Measurements from ENCODE around the gene GARS1. TPM values are rescaled to one million over a fixed set of nuclear protein-coding genes. Genes with fewer than 3 reads are reported as not detected.

GARS1 gene
- total RNA-seq, 1 donor from 2014 or later: 517 TPM

DNA sequence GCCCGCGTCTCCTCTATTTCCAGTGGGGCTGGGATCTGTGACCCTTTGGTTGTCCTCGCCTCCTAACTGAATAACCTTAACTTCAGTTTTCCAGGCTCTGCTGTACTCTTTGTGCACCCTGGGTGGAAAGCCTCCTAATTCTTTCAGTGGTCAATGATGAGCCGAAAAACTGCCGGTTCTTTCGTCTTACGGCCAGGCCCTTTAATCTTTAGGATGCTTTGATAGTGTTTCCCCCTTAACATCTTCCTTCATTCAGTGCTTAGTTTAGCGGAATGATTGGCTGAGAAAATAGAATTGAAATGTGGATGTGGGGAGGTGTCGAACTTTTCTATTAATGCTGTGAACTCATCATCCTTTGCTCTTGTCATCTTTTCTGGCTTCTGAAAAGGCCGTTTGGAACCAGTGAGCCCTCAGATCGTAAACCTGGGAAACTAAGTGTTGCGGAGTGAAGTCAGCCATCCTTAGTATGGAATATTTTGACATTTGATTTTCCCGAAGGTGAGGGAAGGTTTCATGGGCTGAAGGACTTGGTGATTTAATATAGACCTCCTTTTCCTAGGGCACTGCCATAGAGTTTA lies 847 bp downstream of the GARS1 start:
- H3K9me3 Mint-ChIP-seq (ENCODE audit: unreplicated experiment): no peaks in the 10 kb centered on the region
- peaks cover 27% of the 10 kb centered on the region for H4K20me1 ChIP-seq (ENCODE audit: insufficient read depth, low read length)
- H3K27me3 Mint-ChIP-seq (ENCODE audit: low read depth, unreplicated experiment): no peaks in the 10 kb centered on the region
- peaks cover 14% of the 10 kb centered on the region for H3K4me1 ChIP-seq (ENCODE audit: insufficient read depth, low read length)
- H3K27me3 ChIP-seq (ENCODE audit: insufficient read depth, low read length): no peaks in the 10 kb centered on the region
- H3K79me2 ChIP-seq (ENCODE audit: insufficient read depth, low read length): peaks cover 94% of the 10 kb centered on the region
- DNase-seq (ENCODE audit: low read depth) (no peak), FAIRE-seq (no peak)
- peak overlapping the region; percentile 97 for H3K4me3 Mint-ChIP-seq (ENCODE audit: unreplicated experiment)
- H3K9me3 ChIP-seq (ENCODE audit: insufficient read depth, low read depth, low read length): no peaks in the 10 kb centered on the region
- peaks cover 8% of the 10 kb centered on the region for H3K4me1 Mint-ChIP-seq (ENCODE audit: low read depth, unreplicated experiment)
- peak overlapping the region; percentile 96 for H3K9ac ChIP-seq (ENCODE audit: low read length)
- H3K27ac ChIP-seq (ENCODE audit: low read depth, low read length): peak overlapping the region; percentile 94
- H3K36me3 ChIP-seq (ENCODE audit: insufficient read depth, low read length): peaks cover 15% of the 10 kb centered on the region
- H3K4me2 ChIP-seq (ENCODE audit: low read length): peak overlapping the region; percentile 96
- no peak for TF ChIP-seq EZH2 (IDR thresholded peaks at IDR 0.05; ENCODE audit: insufficient read depth, low read length)
- peak overlapping the region; percentile 98 for H3K27ac Mint-ChIP-seq (ENCODE audit: unreplicated experiment)
- H3K36me3 Mint-ChIP-seq (ENCODE audit: low read depth, unreplicated experiment): peaks cover 22% of the 10 kb centered on the region
- peak overlapping the region; percentile 19 for H2AFZ ChIP-seq (ENCODE audit: low read depth, low read length)
- peak overlapping the region; percentile 82 for H3K4me3 ChIP-seq (ENCODE audit: insufficient read depth, low read depth, low read length)

DNA sequence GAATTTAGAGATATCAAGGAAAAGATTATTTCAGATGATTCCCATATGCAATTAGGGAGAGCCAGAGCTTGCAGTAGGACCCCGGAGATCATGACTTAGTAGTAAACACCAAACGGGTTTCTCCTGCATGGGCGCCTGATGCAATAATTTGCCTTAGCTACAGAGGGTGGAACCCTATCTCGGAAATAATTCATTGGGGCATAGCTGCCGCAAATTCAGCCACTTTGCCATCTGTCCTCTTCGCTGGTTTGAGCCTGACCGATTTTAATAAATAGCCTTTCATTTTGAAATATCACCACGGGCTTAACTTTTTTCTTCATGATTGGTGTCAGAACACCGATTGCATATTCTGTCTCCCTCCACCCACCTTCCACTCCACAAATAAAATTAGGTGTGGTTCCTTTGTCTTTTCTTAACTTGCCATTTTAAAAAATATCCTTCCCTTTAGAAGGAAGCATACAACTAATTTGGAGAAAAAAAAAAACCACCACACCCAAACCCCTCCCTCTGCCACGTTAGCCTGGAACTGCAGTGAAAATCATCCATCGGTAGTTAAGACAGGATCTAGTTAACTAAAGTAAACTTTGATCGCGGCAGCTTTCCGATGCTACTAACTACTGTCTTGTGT lies 1.4 kb downstream of the GARS1 start:
- peaks cover 28% of the 10 kb centered on the region for H4K20me1 ChIP-seq (ENCODE audit: insufficient read depth, low read length)
- peak overlapping the region; percentile 94 for H3K27ac ChIP-seq (ENCODE audit: low read depth, low read length)
- Mint-ChIP-seq H3K9me3 (ENCODE audit: unreplicated experiment) (no peaks in the 10 kb centered on the region), H3K27me3 (ENCODE audit: low read depth, unreplicated experiment) (no peaks in the 10 kb centered on the region), H3K4me3 (ENCODE audit: unreplicated experiment) (peak overlapping the region; percentile 97), H3K4me1 (ENCODE audit: low read depth, unreplicated experiment) (peaks cover 8% of the 10 kb centered on the region), H3K27ac (ENCODE audit: unreplicated experiment) (peak overlapping the region; percentile 98), H3K36me3 (ENCODE audit: low read depth, unreplicated experiment) (peaks cover 26% of the 10 kb centered on the region)
- H3K4me1 ChIP-seq (ENCODE audit: insufficient read depth, low read length): peaks cover 14% of the 10 kb centered on the region
- H3K4me2 ChIP-seq (ENCODE audit: low read length): peak overlapping the region; percentile 96
- no peak overlapping the region for H2AFZ ChIP-seq (ENCODE audit: low read depth, low read length)
- no peaks in the 10 kb centered on the region for H3K27me3 ChIP-seq (ENCODE audit: insufficient read depth, low read length)
- no peak for DNase-seq (ENCODE audit: low read depth)
- H3K79me2 ChIP-seq (ENCODE audit: insufficient read depth, low read length): peaks cover 96% of the 10 kb centered on the region
- H3K36me3 ChIP-seq (ENCODE audit: insufficient read depth, low read length): peaks cover 21% of the 10 kb centered on the region
- TF ChIP-seq EZH2 (IDR thresholded peaks at IDR 0.05; ENCODE audit: insufficient read depth, low read length): no peak
- TF ChIP-seq, protein P1, sequence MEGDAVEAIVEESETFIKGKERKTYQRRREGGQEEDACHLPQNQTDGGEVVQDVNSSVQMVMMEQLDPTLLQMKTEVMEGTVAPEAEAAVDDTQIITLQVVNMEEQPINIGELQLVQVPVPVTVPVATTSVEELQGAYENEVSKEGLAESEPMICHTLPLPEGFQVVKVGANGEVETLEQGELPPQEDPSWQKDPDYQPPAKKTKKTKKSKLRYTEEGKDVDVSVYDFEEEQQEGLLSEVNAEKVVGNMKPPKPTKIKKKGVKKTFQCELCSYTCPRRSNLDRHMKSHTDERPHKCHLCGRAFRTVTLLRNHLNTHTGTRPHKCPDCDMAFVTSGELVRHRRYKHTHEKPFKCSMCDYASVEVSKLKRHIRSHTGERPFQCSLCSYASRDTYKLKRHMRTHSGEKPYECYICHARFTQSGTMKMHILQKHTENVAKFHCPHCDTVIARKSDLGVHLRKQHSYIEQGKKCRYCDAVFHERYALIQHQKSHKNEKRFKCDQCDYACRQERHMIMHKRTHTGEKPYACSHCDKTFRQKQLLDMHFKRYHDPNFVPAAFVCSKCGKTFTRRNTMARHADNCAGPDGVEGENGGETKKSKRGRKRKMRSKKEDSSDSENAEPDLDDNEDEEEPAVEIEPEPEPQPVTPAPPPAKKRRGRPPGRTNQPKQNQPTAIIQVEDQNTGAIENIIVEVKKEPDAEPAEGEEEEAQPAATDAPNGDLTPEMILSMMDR (IDR thresholded peaks at IDR 0.05; ENCODE audit: insufficient read depth, low read depth, low read length): no peak
- no peaks in the 10 kb centered on the region for H3K9me3 ChIP-seq (ENCODE audit: insufficient read depth, low read depth, low read length)
- peak overlapping the region; percentile 82 for H3K4me3 ChIP-seq (ENCODE audit: insufficient read depth, low read depth, low read length)
- H3K9ac ChIP-seq (ENCODE audit: low read length): peak overlapping the region; percentile 96
- FAIRE-seq: no peak

DNA sequence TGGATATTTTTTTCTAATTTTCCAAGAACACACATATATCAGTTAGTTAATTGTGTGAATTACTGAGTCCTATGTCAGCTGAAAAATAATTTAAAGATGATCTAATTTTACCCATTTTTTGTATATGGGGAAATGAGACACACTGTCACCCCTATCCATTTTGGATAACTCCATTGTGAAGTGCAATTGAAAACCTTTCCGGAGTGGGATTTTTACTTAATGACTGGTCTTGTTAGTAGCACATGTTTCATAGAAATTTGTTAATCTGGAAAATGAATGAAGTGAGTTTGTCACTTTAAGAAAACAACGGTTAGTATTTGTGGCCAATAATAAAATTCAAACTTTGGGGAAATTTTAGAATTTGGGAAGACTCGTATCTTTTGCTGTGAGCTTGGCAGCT lies 2.0 kb downstream of the GARS1 start:
- H3K4me1 Mint-ChIP-seq (ENCODE audit: low read depth, unreplicated experiment): peaks cover 8% of the 10 kb centered on the region
- H3K36me3 ChIP-seq (ENCODE audit: insufficient read depth, low read length): peaks cover 26% of the 10 kb centered on the region

More for the DNA sequence above, 2.0 kb downstream of the GARS1 start:
- H3K4me1 ChIP-seq (ENCODE audit: insufficient read depth, low read length): peaks cover 14% of the 10 kb centered on the region
- no peak for TF ChIP-seq EZH2 (IDR thresholded peaks at IDR 0.05; ENCODE audit: insufficient read depth, low read length)
- TF ChIP-seq, protein P1 (IDR thresholded peaks at IDR 0.05; ENCODE audit: insufficient read depth, low read depth, low read length): no peak
- Mint-ChIP-seq H3K9me3 (ENCODE audit: unreplicated experiment) (no peaks in the 10 kb centered on the region), H3K27me3 (ENCODE audit: low read depth, unreplicated experiment) (no peaks in the 10 kb centered on the region), H3K36me3 (ENCODE audit: low read depth, unreplicated experiment) (peaks cover 31% of the 10 kb centered on the region), H3K4me3 (ENCODE audit: unreplicated experiment) (peak overlapping the region; percentile 97), H3K27ac (ENCODE audit: unreplicated experiment) (peak overlapping the region; percentile 98)
- H2AFZ ChIP-seq (ENCODE audit: low read depth, low read length): no peak overlapping the region
- no peak for DNase-seq (ENCODE audit: low read depth)
- peak overlapping the region; percentile 96 for H3K9ac ChIP-seq (ENCODE audit: low read length)
- peak overlapping the region; percentile 94 for H3K27ac ChIP-seq (ENCODE audit: low read depth, low read length)
- peaks cover 28% of the 10 kb centered on the region for H4K20me1 ChIP-seq (ENCODE audit: insufficient read depth, low read length)
- H3K9me3 ChIP-seq (ENCODE audit: insufficient read depth, low read depth, low read length): no peaks in the 10 kb centered on the region
- H3K27me3 ChIP-seq (ENCODE audit: insufficient read depth, low read length): no peaks in the 10 kb centered on the region
- FAIRE-seq: no peak
- peaks cover 96% of the 10 kb centered on the region for H3K79me2 ChIP-seq (ENCODE audit: insufficient read depth, low read length)
- peak overlapping the region; percentile 82 for H3K4me3 ChIP-seq (ENCODE audit: insufficient read depth, low read depth, low read length)
- H3K4me2 ChIP-seq (ENCODE audit: low read length): peak overlapping the region; percentile 96
